BLaER1 treated with 17β-estradiol and CSF1 and Interleukin-3, amounts not matched to agents 10 nM and 100 nM (cell line): Measurements from ENCODE around the gene ZNF618.
"Not testable (repeated sequence)": the region's sequence is repeated elsewhere in the genome, so short reads cannot be mapped to it uniquely, and the experiment has no call there.

Experiments
- H3K27ac ChIP-seq, 11 experiments: shearing (Covaris generic); formaldehyde crosslinking; 2 replicates each; pipeline ENCODE4 v1.8.1; 2022
- H3K27me3 ChIP-seq, 11 experiments: shearing (Covaris generic); formaldehyde crosslinking; 2 replicates each; pipeline ENCODE4 v1.8.1; 2022
- H3K36me3 ChIP-seq, 11 experiments: shearing (Covaris generic); formaldehyde crosslinking; 2 replicates each; pipeline ENCODE4 v1.8.1; 2022
- H3K4me1 ChIP-seq, 10 experiments: shearing (Covaris generic); formaldehyde crosslinking; 2 replicates each; pipeline ENCODE4 v1.8.1; 2022
- H3K4me2 ChIP-seq, 11 experiments: shearing (Covaris generic); formaldehyde crosslinking; 2 replicates each; pipeline ENCODE4 v1.8.1; 2022
- H3K4me3 ChIP-seq, 10 experiments: shearing (Covaris generic); formaldehyde crosslinking; 2 replicates each; pipeline ENCODE4 v1.8.1; 2022
- H3K9ac ChIP-seq, 11 experiments: shearing (Covaris generic); formaldehyde crosslinking; 2 replicates each; pipeline ENCODE4 v1.8.1; 2022
- H3K9me3 ChIP-seq, 11 experiments: shearing (Covaris generic); formaldehyde crosslinking; replicated peaks in 1 of 11; 2 replicates each; pipeline ENCODE4 v1.8.1; 2022
- H4K20me1 ChIP-seq, 11 experiments: shearing (Covaris generic); formaldehyde crosslinking; 2 replicates each; pipeline ENCODE4 v1.8.1; 2022
- Cebpa-rat ChIP-seq, 11 experiments: shearing (Covaris generic); IDR thresholded peaks; 2 replicates each; pipeline ENCODE4 v1.8.1; 2022

Gene ZNF618

DNA sequence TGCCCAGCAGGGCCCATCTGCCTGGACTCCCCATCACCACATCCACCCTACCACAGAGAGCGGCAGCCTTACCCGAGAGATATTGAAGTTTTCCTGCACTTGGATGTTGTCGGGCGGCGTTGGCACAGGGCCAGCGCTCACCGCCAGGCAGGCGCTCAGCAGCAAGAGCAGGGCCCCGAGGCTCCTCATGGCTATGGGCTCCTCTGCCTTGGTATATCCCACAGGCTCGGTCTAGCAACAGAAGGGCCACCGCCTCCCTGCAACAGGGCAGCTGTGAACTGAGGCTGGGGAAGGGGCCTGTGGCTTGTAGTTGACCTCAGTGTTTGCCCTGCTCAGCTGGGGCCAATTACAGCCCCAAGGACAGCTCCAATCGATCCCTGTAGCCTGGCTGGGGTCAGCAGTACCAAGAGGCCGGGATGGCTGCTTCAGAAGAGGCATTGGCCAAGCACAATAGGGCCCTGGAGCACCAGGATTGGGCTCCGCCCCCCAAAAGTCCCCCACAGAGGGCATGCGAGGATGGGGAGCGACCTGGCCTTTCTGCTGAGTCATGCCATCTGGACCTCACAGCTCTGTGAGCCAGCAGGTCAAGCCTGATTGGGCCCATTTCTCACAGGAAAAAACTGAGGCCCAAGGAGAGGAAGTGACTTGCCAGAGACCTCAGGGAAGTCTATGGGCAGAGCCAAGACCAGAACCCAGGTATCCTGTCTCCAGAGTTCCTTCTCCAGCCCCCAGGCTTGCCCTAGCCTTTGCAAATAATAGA is 202.1 kb downstream of the ZNF618 start, which contains the start of gene AMBP:
Gene AMBP, minus strand, starts transcription at position 280 of the 760 bp plus-strand sequence. Its CDS starts 91 bp downstream, at position 189.
- Histone ChIP-seq H3K27me3 (no peaks in the 10 kb centered on the region), H3K9me3 (peaks cover 0 to 7% (median 0%) of the 10 kb centered on the region in 11 experiments; a peak in 1 of 22 replicates), H3K4me2 (peak within 1 kb of the TSS; percentile 9 to 66 (median 48); a peak in 19 of 22 replicates), H3K36me3 (no peaks in the 10 kb centered on the region), H3K27ac (peak within 1 kb of the TSS in 5 of 11 experiments; percentile 14 to 62 (median 29); a peak in 9 of 22 replicates), H3K4me3 (no peak within 1 kb of the TSS), H3K9ac (peak within 1 kb of the TSS in 1 of 11 experiments; percentile 29; a peak in 2 of 22 replicates), H3K4me1 (peaks cover 11 to 53% (median 33%) of the 10 kb centered on the region in 10 experiments; a peak in 18 of 20 replicates), H4K20me1 (no peaks in the 10 kb centered on the region)
- TF ChIP-seq Cebpa-rat (IDR thresholded peaks at IDR 0.05) = no peak

GRCh38 chr9:114078781-114079156 is 202.7 kb downstream of the ZNF618 start:
- peak overlapping the region in 9 of 11 experiments; percentile 9 to 66 (median 51); a peak in 12 of 22 replicates for H3K4me2 ChIP-seq
- H3K9ac ChIP-seq = no peak overlapping the region
- peaks cover 11 to 54% (median 33%) of the 10 kb centered on the region in 10 experiments; a peak in 18 of 20 replicates for H3K4me1 ChIP-seq
- no peaks in the 10 kb centered on the region for H3K36me3 ChIP-seq
- no peaks in the 10 kb centered on the region for H3K27me3 ChIP-seq
- no peak overlapping the region for H3K4me3 ChIP-seq
- TF ChIP-seq Cebpa-rat (IDR thresholded peaks at IDR 0.05) = no peak
- peaks cover 0 to 7% (median 0%) of the 10 kb centered on the region in 11 experiments; a peak in 1 of 22 replicates for H3K9me3 ChIP-seq
- H3K27ac ChIP-seq = no peak overlapping the region; a peak in 1 of 22 replicates
- no peaks in the 10 kb centered on the region for H4K20me1 ChIP-seq

DNA sequence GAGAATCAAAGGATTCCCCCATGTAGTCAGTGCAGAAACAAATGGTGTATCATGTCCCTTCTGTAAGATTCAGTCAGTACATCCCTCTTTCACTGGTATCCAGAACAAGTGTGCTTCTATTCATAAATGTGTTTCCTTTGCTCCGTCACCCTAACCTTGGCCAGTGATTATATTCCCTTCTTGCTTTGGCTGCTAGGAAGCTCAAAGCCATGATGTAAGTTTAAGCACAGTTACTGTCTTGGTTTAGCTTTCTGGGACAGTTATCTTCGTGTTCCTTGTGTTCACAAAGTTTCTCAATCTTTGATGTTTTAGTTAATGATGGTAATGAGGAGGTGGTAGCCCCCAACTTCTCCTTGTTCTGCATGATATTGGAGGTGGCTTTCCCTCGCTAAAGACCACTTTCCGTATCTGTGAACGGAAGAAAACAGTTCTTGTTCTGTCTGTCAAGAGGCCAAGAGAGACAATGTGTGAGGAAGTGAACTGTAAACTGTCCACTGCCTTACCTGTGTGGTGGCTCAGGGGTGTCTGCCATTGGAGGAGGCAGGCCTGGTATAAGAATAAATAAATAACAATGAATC is 204.2 kb downstream of the ZNF618 start:
- Histone ChIP-seq H3K4me3 (no peak overlapping the region), H3K9ac (no peak overlapping the region), H3K4me2 (no peak overlapping the region), H3K36me3 (no peaks in the 10 kb centered on the region), H3K27me3 (no peaks in the 10 kb centered on the region), H3K27ac (no peak overlapping the region), H3K4me1 (peaks cover 11 to 54% (median 33%) of the 10 kb centered on the region in 10 experiments; a peak in 18 of 20 replicates), H3K9me3 (peaks cover 0 to 7% (median 0%) of the 10 kb centered on the region in 11 experiments; a peak in 1 of 22 replicates), H4K20me1 (no peaks in the 10 kb centered on the region)
- no peak for TF ChIP-seq Cebpa-rat (IDR thresholded peaks at IDR 0.05)

DNA sequence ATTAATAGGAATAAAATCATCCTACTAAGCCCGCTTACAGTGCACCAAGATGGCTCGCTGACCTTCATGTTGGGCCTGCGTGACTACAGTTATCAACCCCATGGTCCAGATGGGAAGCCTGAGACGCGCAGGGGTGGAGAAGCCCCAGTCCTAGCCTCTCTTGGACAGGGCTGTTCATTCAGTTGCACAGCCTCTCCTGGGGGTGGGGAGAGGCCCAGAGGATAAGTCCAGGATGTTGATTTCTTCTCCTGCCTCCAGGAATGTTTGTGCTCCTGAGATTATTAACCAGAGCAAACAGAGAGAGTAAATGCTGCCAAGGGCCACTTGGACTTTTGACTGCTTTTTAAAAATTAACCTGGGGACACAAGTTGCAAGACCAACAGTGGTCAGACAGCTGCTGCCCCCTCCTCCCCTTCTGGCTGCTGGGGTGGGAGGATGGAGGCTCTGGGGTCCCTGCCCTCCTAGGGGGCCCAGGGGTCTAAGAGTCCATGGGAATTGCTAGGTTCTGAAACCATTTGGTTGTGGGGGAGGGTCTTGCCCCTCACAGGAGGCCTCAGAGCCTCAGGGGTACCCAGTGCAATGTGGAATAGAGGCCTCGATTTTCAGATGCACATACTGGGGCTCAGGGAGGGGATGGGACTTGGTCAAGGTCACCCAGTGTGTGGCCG is 204.8 kb downstream of the ZNF618 start:
- H3K27me3 ChIP-seq = no peaks in the 10 kb centered on the region
- peaks cover 0 to 7% (median 0%) of the 10 kb centered on the region in 11 experiments; a peak in 1 of 22 replicates for H3K9me3 ChIP-seq
- H4K20me1 ChIP-seq = no peaks in the 10 kb centered on the region
- H3K4me2 ChIP-seq = peak overlapping the region in 2 of 11 experiments; percentile 4 to 17; a peak in 3 of 22 replicates
- no peaks in the 10 kb centered on the region for H3K36me3 ChIP-seq
- TF ChIP-seq Cebpa-rat (IDR thresholded peaks at IDR 0.05) = no peak
- peaks cover 11 to 52% (median 33%) of the 10 kb centered on the region in 10 experiments; a peak in 18 of 20 replicates for H3K4me1 ChIP-seq
- no peak overlapping the region for H3K27ac ChIP-seq
- H3K9ac ChIP-seq = 0 out of 22 replicates have a peak overlapping the region, but pooled peaks of 1 of the 11 experiments have one; percentile 7
- no peak overlapping the region for H3K4me3 ChIP-seq

GRCh38 chr9:114081441-114082016 is 205.4 kb downstream of the ZNF618 start:
- Histone ChIP-seq H3K4me1 (peaks cover 11 to 46% (median 28%) of the 10 kb centered on the region in 10 experiments; a peak in 18 of 20 replicates), H3K27ac (no peak overlapping the region), H3K9ac (0 out of 22 replicates have a peak overlapping the region, but pooled peaks of 1 of the 11 experiments have one; percentile 7), H3K4me3 (no peak overlapping the region), H3K36me3 (no peaks in the 10 kb centered on the region), H3K9me3 (peaks cover 0 to 7% (median 0%) of the 10 kb centered on the region in 11 experiments; a peak in 1 of 22 replicates), H4K20me1 (no peaks in the 10 kb centered on the region), H3K4me2 (peak overlapping the region in 2 of 11 experiments; percentile 4 to 17; a peak in 3 of 22 replicates), H3K27me3 (no peaks in the 10 kb centered on the region)
- no peak for TF ChIP-seq Cebpa-rat (IDR thresholded peaks at IDR 0.05)

- peaks cover 0 to 7% (median 0%) of the 10 kb centered on the region in 11 experiments; a peak in 1 of 22 replicates for H3K9me3 ChIP-seq
- no peak overlapping the region for H3K4me3 ChIP-seq
- no peak overlapping the region for H3K9ac ChIP-seq
- H3K27me3 ChIP-seq = no peaks in the 10 kb centered on the region
- H3K4me1 ChIP-seq = peaks cover 11 to 39% (median 21%) of the 10 kb centered on the region in 10 experiments; a peak in 18 of 20 replicates
- H3K27ac ChIP-seq = no peak overlapping the region
- H3K4me2 ChIP-seq = peak overlapping the region in 3 of 11 experiments; percentile 8 to 44 (median 25); a peak in 5 of 22 replicates
- H3K36me3 ChIP-seq = no peaks in the 10 kb centered on the region
- no peaks in the 10 kb centered on the region for H4K20me1 ChIP-seq
- TF ChIP-seq Cebpa-rat (IDR thresholded peaks at IDR 0.05) = no peak
These were observed 206.1 kb downstream of the ZNF618 start for GRCh38 chr9:114082017-114082762.

DNA sequence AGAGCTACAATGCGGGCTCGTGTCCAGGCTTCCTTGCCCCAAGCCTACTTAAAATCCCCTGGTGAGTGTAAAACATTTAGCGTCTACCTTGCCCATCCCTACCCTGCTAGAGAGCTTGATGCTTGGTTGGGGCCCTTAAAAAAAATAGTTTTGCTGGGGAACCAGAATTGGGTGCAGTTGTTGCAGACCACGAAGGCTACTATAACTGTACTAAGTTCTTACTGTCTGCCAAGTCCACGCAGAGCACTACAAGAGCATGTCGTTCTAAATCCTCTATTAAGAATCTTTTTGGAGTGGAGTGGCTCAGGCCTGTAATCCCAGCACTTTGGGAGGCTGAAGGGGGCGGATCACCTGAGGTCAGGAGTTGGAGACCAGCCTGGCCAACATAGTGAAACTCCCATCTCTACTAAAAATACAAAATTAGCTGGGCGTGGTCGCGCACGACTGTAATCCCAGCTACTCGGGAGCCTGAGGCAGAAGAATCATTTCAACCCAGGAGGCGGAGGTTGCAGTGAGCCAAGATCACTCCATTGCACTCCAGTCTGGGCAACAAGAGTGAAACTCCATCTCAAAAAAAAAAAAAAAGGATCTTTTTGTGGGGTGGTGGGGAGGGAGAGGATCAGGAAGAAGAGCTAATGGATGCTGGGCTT is 206.8 kb downstream of the ZNF618 start:
- not testable (repeated sequence) for H3K9ac ChIP-seq, H3K27ac ChIP-seq

More for the DNA sequence above, 206.8 kb downstream of the ZNF618 start:
- not testable (repeated sequence) for H3K36me3 ChIP-seq, H4K20me1 ChIP-seq, H3K9me3 ChIP-seq, H3K4me3 ChIP-seq, H3K27me3 ChIP-seq
- Histone ChIP-seq H3K4me2 (peak overlapping the region in 4 of 11 experiments; percentile 8 to 44 (median 27); a peak in 4 of 22 replicates), H3K4me1 (peaks cover 7 to 32% (median 14%) of the 10 kb centered on the region in 10 experiments; a peak in 18 of 20 replicates)
